Measurements from ENCODE around the gene CC2D2A.

GRCh38 chr4:15515106-15515505 lies 45.4 kb downstream of the CC2D2A start:
- TF ChIP-seq, protein P1, sequence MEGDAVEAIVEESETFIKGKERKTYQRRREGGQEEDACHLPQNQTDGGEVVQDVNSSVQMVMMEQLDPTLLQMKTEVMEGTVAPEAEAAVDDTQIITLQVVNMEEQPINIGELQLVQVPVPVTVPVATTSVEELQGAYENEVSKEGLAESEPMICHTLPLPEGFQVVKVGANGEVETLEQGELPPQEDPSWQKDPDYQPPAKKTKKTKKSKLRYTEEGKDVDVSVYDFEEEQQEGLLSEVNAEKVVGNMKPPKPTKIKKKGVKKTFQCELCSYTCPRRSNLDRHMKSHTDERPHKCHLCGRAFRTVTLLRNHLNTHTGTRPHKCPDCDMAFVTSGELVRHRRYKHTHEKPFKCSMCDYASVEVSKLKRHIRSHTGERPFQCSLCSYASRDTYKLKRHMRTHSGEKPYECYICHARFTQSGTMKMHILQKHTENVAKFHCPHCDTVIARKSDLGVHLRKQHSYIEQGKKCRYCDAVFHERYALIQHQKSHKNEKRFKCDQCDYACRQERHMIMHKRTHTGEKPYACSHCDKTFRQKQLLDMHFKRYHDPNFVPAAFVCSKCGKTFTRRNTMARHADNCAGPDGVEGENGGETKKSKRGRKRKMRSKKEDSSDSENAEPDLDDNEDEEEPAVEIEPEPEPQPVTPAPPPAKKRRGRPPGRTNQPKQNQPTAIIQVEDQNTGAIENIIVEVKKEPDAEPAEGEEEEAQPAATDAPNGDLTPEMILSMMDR (IDR thresholded peaks at IDR 0.05; ENCODE audit: insufficient read depth, low read length), result no peak
- no peak for TF ChIP-seq POLR2AphosphoS5 (IDR thresholded peaks at IDR 0.05; ENCODE audit: low read depth)
- no peak for TF ChIP-seq REST (IDR thresholded peaks at IDR 0.05; ENCODE audit: insufficient replicate concordance, low read depth)
- no peak for TF ChIP-seq SPI1 (IDR thresholded peaks at IDR 0.05; ENCODE audit: borderline replicate concordance, low read depth)
- TF ChIP-seq GABPA (IDR thresholded peaks at IDR 0.05; ENCODE audit: low read depth), result no peak

Measured in HL-60 (cell line).